K562 (cell line): ENCODE results near the gene RSAD1. TPM values are rescaled to one million over a fixed set of nuclear protein-coding genes. Genes with fewer than 3 reads are reported as not detected.

Experiments used
- ZBTB7A ChIP-seq: IDR thresholded peaks from 2 replicates; pipeline ENCODE4 v1.6.1; 2011; ENCODE audit warnings: low read depth, mild to moderate bottlenecking, low read length, moderate library complexity, borderline replicate concordance; ENCODE audit not compliant: control insufficient read depth
- ZNF407 ChIP-seq: fragments of 450-650 bp; IDR thresholded peaks from 2 replicates; pipeline ENCODE4 v1.6.1; 2016; ENCODE audit warnings: low read depth
- polyA plus RNA-seq, 8 experiments: library from polyadenylated mRNA; depleted of rRNA in 4 of 8; stranded (reverse) in 5 of 8; unstranded in 3 of 8; fragments of >200 nt; fragmentation: Nextera tagmentation in 2 of 8; fragmentation: Illumina TruSeq in 1 of 8; extraction: Ambion mirVana in 2 of 8; extraction: Trizol in 1 of 8; gene quantifications; 2 replicates each; pipeline versions ENCODE4 v1.2.1 to v1.2.3, GENCODE V29; 2011 to 2014; ENCODE audit warnings: inconsistent platforms in 1 of 8, missing spikeins in 1 of 8
- total RNA-seq, 7 experiments: library from RNA; depleted of rRNA in 6 of 7; stranded (reverse); fragments of >200 nt in 6 of 7; fragmentation: Illumina TruSeq in 2 of 7; extraction: Trizol in 2 of 7; gene quantifications; 2 replicates each; pipeline versions ENCODE4 v1.2.1 to v1.2.3, GENCODE V29; 2011 to 2021; ENCODE audit warnings: low replicate concordance in 1 of 7

RSAD1 gene
- total and polyA plus RNA-seq, 9 of the 15 experiments (the other 6 are each of a cell fraction or from before 2014, with no cell fraction given) = 4.5 to 42.5 (median 26.8) TPM

- TF ChIP-seq ZNF407 (no peak), ZBTB7A (no peak)
- TF ChIP-seq, all 486 proteins: peak for 0
These were observed 4.8 kb upstream of the RSAD1 start (continued) for GRCh38 chr17:50473901-50474300.
